ENCODE results near the gene PCNA. TPM values are rescaled to one million over a fixed set of nuclear protein-coding genes. Genes with fewer than 3 reads are reported as not detected.
"Not testable (repeated sequence)": the region's sequence is repeated elsewhere in the genome, so short reads cannot be mapped to it uniquely, and the experiment has no call there.

The PCNA gene
- total and polyA plus RNA-seq, 2 donors (not counting 1 experiment from before 2014, with no cell fraction given) = 75.6 to 144 TPM

DNA sequence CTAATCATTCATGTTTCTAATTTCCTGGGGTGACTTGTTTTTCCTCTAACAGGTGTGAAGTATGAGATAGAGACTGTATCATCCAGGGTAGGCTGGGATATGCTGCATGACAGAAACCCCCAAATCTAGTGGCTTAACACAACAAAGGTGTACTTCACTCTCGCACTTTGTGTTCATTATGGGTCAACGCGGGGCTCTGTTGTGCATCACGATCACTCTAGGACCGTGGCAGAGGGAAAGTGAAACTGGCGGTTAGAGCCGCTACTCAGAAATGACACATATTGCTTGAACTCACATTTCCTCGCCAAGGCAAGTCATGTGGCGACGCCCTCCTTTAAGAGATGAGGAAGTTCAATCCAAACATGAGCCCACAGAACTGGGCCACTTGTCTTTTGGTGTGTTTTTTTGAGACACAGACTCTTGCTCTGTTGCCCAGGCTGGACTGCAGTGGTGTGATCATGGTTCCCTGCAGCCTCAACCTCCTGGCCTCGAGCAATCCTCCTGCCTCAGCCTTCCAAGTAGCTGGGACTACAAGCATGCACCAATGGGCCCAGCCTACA lies 41.3 kb downstream of the PCNA start:
- peak overlapping the region; percentile 58 for H3K27ac ChIP-seq (ENCODE audit: insufficient read depth, low read length)
- H3K27me3 ChIP-seq (ENCODE audit: control insufficient read depth, insufficient read depth, low read length) = no peaks in the 10 kb centered on the region
- H4K20me1 ChIP-seq (ENCODE audit: control insufficient read depth, extremely low read depth, insufficient read depth, low read length) = no peaks in the 10 kb centered on the region
- peak; percentile 27 to 73 for DNase-seq (ENCODE audit: low read depth in 2 of 2)
- H3K79me2 ChIP-seq (ENCODE audit: control insufficient read depth, insufficient read depth, low read length) = no peaks in the 10 kb centered on the region
- peak overlapping the region; percentile 38 for H3K4me2 ChIP-seq (ENCODE audit: extremely low read depth, insufficient read depth, low read length)
- no peaks in the 10 kb centered on the region for H3K9me3 ChIP-seq (ENCODE audit: control insufficient read depth, insufficient read depth, low read depth, low read length)
- peak overlapping the region; percentile 13 for H2AFZ ChIP-seq (ENCODE audit: low read length)
- H3K36me3 ChIP-seq (ENCODE audit: control insufficient read depth, insufficient read depth, low read length) = no peaks in the 10 kb centered on the region
- TF ChIP-seq CTCF (conservative IDR thresholded peaks at IDR 0.05 in 1 of 2, IDR thresholded peaks at IDR 0.05 in 1 of 2; ENCODE audit: low read depth in 1 of 2, low read length in 2 of 2) (no peak), EZH2 (IDR thresholded peaks at IDR 0.05; ENCODE audit: low read length, missing control alignments) (no peak)
- no peak overlapping the region for H3K9ac ChIP-seq (ENCODE audit: insufficient read depth, low read length)
- H3K4me3 ChIP-seq (replicated peaks in 1 of 4; ENCODE audit: control extremely low read depth in 1 of 4, insufficient read depth in 1 of 4, low read depth in 3 of 4, low read length in 4 of 4) = peak overlapping the region in 2 of 4 experiments; percentile 42 to 51
- peaks cover 2% of the 10 kb centered on the region for H3K4me1 ChIP-seq (ENCODE audit: control insufficient read depth, extremely low read depth, insufficient read depth, low read length)

DNA sequence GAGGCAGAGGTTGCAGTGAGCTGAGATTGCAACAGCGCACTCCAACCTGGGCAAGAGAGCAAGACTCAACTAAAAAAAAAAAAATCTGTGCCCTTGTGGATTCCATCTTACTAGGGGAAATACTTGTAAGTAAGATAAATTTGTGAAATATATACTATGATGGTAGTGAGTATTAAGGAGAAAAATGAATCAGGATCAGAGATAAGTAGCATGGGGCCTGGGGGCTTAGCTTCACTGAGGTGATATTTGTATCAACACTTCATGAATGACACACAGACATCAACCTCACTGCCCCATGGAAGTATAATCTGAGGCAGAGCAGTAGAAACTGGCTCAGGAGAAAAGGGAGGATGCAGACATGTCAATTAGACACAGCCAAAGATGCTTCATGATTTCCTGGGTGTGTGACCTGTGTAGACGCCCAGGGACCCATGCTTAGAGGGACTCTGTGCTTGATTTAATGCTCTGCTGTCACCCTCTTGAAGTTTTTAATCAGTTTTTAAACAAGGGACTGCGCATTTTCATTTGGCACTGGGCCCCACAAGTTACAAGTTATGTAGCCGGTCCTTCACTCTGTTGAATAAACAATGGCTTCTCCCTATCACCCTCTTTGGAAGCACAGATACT lies 41.9 kb downstream of the PCNA start:
- Histone ChIP-seq H3K36me3 (ENCODE audit: control insufficient read depth, insufficient read depth, low read length) (no peaks in the 10 kb centered on the region), H3K27me3 (ENCODE audit: control insufficient read depth, insufficient read depth, low read length) (no peaks in the 10 kb centered on the region), H3K27ac (ENCODE audit: insufficient read depth, low read length) (peak overlapping the region; percentile 58), H3K9ac (ENCODE audit: insufficient read depth, low read length) (no peak overlapping the region), H2AFZ (ENCODE audit: low read length) (peak overlapping the region; percentile 39), H3K4me3 (replicated peaks in 1 of 4; ENCODE audit: control extremely low read depth in 1 of 4, insufficient read depth in 1 of 4, low read depth in 3 of 4, low read length in 4 of 4) (peak overlapping the region in 2 of 4 experiments; percentile 42 to 51), H3K79me2 (ENCODE audit: control insufficient read depth, insufficient read depth, low read length) (no peaks in the 10 kb centered on the region), H3K4me1 (ENCODE audit: control insufficient read depth, extremely low read depth, insufficient read depth, low read length) (peaks cover 7% of the 10 kb centered on the region), H3K4me2 (ENCODE audit: extremely low read depth, insufficient read depth, low read length) (peak overlapping the region; percentile 38), H3K9me3 (ENCODE audit: control insufficient read depth, insufficient read depth, low read depth, low read length) (no peaks in the 10 kb centered on the region), H4K20me1 (ENCODE audit: control insufficient read depth, extremely low read depth, insufficient read depth, low read length) (no peaks in the 10 kb centered on the region)
- DNase-seq (ENCODE audit: low read depth in 2 of 2) = no peak
- no peak for TF ChIP-seq CTCF (conservative IDR thresholded peaks at IDR 0.05 in 1 of 2, IDR thresholded peaks at IDR 0.05 in 1 of 2; ENCODE audit: low read depth in 1 of 2, low read length in 2 of 2)
- no peak for TF ChIP-seq EZH2 (IDR thresholded peaks at IDR 0.05; ENCODE audit: low read length, missing control alignments)

DNA sequence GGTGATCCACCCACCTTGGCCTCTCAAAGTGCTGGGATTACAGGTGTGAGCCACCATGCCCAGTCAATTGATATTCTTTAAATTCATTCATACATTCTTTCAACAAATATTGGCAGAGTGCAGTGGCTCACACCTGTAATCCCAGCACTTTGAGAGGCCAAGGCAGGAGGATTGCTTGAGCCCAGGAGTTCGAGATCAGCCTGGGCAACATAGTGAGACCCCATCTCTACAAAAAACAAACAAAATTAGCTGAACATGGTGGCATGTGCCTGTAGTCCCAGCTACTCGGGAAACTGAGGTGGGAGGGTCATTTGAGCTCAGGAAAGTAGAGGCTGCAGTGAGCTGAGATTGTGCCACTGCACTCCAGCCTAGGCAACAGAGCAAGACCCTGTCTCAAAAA lies 42.8 kb downstream of the PCNA start:
- H3K9me3 ChIP-seq (ENCODE audit: control insufficient read depth, insufficient read depth, low read depth, low read length); H3K4me2 ChIP-seq (ENCODE audit: extremely low read depth, insufficient read depth, low read length); H3K9ac ChIP-seq (ENCODE audit: insufficient read depth, low read length); H4K20me1 ChIP-seq (ENCODE audit: control insufficient read depth, extremely low read depth, insufficient read depth, low read length); H3K4me3 ChIP-seq (replicated peaks in 1 of 4; ENCODE audit: control extremely low read depth in 1 of 4, insufficient read depth in 1 of 4, low read depth in 3 of 4, low read length in 4 of 4); H3K79me2 ChIP-seq (ENCODE audit: control insufficient read depth, insufficient read depth, low read length); H3K36me3 ChIP-seq (ENCODE audit: control insufficient read depth, insufficient read depth, low read length); H3K27me3 ChIP-seq (ENCODE audit: control insufficient read depth, insufficient read depth, low read length); H3K27ac ChIP-seq (ENCODE audit: insufficient read depth, low read length); DNase-seq (ENCODE audit: low read depth in 2 of 2); H3K4me1 ChIP-seq (ENCODE audit: control insufficient read depth, extremely low read depth, insufficient read depth, low read length); H2AFZ ChIP-seq (ENCODE audit: low read length): not testable (repeated sequence)
